ENCODE results near the gene TTPAL. TPM values are rescaled to one million over a fixed set of nuclear protein-coding genes. Genes with fewer than 3 reads are reported as not detected.

TTPAL gene
- total RNA-seq, 1 donor from 2014 or later = 3.1 TPM

GRCh38 chr20:44513871-44514270 lies 38.2 kb downstream of the TTPAL start:
- H3K4me3 ChIP-seq (ENCODE audit: low read length in 3 of 3) = no peak overlapping the region
- H3K27ac ChIP-seq (ENCODE audit: low read depth, low read length) = no peak overlapping the region
- H3K9me3 ChIP-seq (ENCODE audit: control insufficient read depth in 3 of 3, low read length in 3 of 3) = no peaks in the 10 kb centered on the region
- peaks cover 9 to 33% (median 21%) of the 10 kb centered on the region in 3 donors for H3K36me3 ChIP-seq (ENCODE audit: control insufficient read depth in 3 of 3, insufficient read depth in 3 of 3, low read length in 3 of 3)
- H3K9ac ChIP-seq (ENCODE audit: low read depth in 1 of 3, low read length in 3 of 3) = no peak overlapping the region
- no peaks in the 10 kb centered on the region for H3K27me3 ChIP-seq (ENCODE audit: control insufficient read depth in 3 of 3, insufficient read depth in 3 of 3, low read length in 3 of 3)
- peaks cover 12 to 17% (median 16%) of the 10 kb centered on the region in 3 donors for H3K4me1 ChIP-seq (ENCODE audit: control insufficient read depth in 3 of 3, insufficient read depth in 3 of 3, low read length in 3 of 3)

- Histone ChIP-seq H3K36me3 (ENCODE audit: control insufficient read depth in 3 of 3, insufficient read depth in 3 of 3, low read length in 3 of 3) (peaks cover 0 to 12% (median 6%) of the 10 kb centered on the region in 3 donors), H3K4me1 (ENCODE audit: control insufficient read depth in 3 of 3, insufficient read depth in 3 of 3, low read length in 3 of 3) (peaks cover 34 to 39% (median 38%) of the 10 kb centered on the region in 3 donors), H3K9ac (ENCODE audit: low read depth in 1 of 3, low read length in 3 of 3) (no peak overlapping the region), H3K4me3 (ENCODE audit: low read length in 3 of 3) (no peak overlapping the region), H3K9me3 (ENCODE audit: control insufficient read depth in 3 of 3, low read length in 3 of 3) (no peaks in the 10 kb centered on the region), H3K27me3 (ENCODE audit: control insufficient read depth in 3 of 3, insufficient read depth in 3 of 3, low read length in 3 of 3) (no peaks in the 10 kb centered on the region), H3K27ac (ENCODE audit: low read depth, low read length) (no peak overlapping the region)
These were observed 40.8 kb downstream of the TTPAL start for GRCh38 chr20:44516491-44516890.

GRCh38 chr20:44517454-44517853 lies 41.8 kb downstream of the TTPAL start:
- Histone ChIP-seq H3K36me3 (ENCODE audit: control insufficient read depth in 3 of 3, insufficient read depth in 3 of 3, low read length in 3 of 3) (peaks cover 3 to 7% (median 6%) of the 10 kb centered on the region in 3 donors), H3K27ac (ENCODE audit: low read depth, low read length) (no peak overlapping the region), H3K9me3 (ENCODE audit: control insufficient read depth in 3 of 3, low read length in 3 of 3) (no peaks in the 10 kb centered on the region), H3K9ac (ENCODE audit: low read depth in 1 of 3, low read length in 3 of 3) (no peak overlapping the region), H3K4me3 (ENCODE audit: low read length in 3 of 3) (no peak overlapping the region), H3K4me1 (ENCODE audit: control insufficient read depth in 3 of 3, insufficient read depth in 3 of 3, low read length in 3 of 3) (peaks cover 37 to 46% (median 38%) of the 10 kb centered on the region in 3 donors), H3K27me3 (ENCODE audit: control insufficient read depth in 3 of 3, insufficient read depth in 3 of 3, low read length in 3 of 3) (no peaks in the 10 kb centered on the region)

GRCh38 chr20:44518248-44518647 lies 42.6 kb downstream of the TTPAL start:
- peaks cover 3 to 7% (median 5%) of the 10 kb centered on the region in 3 donors for H3K36me3 ChIP-seq (ENCODE audit: control insufficient read depth in 3 of 3, insufficient read depth in 3 of 3, low read length in 3 of 3)
- no peak overlapping the region for H3K27ac ChIP-seq (ENCODE audit: low read depth, low read length)
- H3K27me3 ChIP-seq (ENCODE audit: control insufficient read depth in 3 of 3, insufficient read depth in 3 of 3, low read length in 3 of 3) = no peaks in the 10 kb centered on the region
- H3K9me3 ChIP-seq (ENCODE audit: control insufficient read depth in 3 of 3, low read length in 3 of 3) = no peaks in the 10 kb centered on the region
- H3K4me1 ChIP-seq (ENCODE audit: control insufficient read depth in 3 of 3, insufficient read depth in 3 of 3, low read length in 3 of 3) = peaks cover 37 to 46% (median 38%) of the 10 kb centered on the region in 3 donors
- H3K9ac ChIP-seq (ENCODE audit: low read depth in 1 of 3, low read length in 3 of 3) = no peak overlapping the region
- H3K4me3 ChIP-seq (ENCODE audit: low read length in 3 of 3) = no peak overlapping the region

- H3K9ac ChIP-seq (ENCODE audit: low read depth in 1 of 3, low read length in 3 of 3) = peak overlapping the region; percentile 99 to 100 (median 100)
- peaks cover 37 to 46% (median 38%) of the 10 kb centered on the region in 3 donors for H3K4me1 ChIP-seq (ENCODE audit: control insufficient read depth in 3 of 3, insufficient read depth in 3 of 3, low read length in 3 of 3)
- H3K27me3 ChIP-seq (ENCODE audit: control insufficient read depth in 3 of 3, insufficient read depth in 3 of 3, low read length in 3 of 3) = no peaks in the 10 kb centered on the region
- no peaks in the 10 kb centered on the region for H3K9me3 ChIP-seq (ENCODE audit: control insufficient read depth in 3 of 3, low read length in 3 of 3)
- H3K4me3 ChIP-seq (ENCODE audit: low read length in 3 of 3) = peak overlapping the region; percentile 98 to 99 (median 99)
- peaks cover 0 to 3% (median 3%) of the 10 kb centered on the region in 3 donors for H3K36me3 ChIP-seq (ENCODE audit: control insufficient read depth in 3 of 3, insufficient read depth in 3 of 3, low read length in 3 of 3)
- H3K27ac ChIP-seq (ENCODE audit: low read depth, low read length) = peak overlapping the region; percentile 99
These were observed 45.2 kb downstream of the TTPAL start for GRCh38 chr20:44520881-44521280.

- Histone ChIP-seq H3K9me3 (ENCODE audit: control insufficient read depth in 3 of 3, low read length in 3 of 3) (no peaks in the 10 kb centered on the region), H3K4me3 (ENCODE audit: low read length in 3 of 3) (peak within 1 kb of the TSS; percentile 98 to 99 (median 99))
These were observed 46.1 kb downstream of the TTPAL start, which contains the start of gene SERINC3 for GRCh38 chr20:44521484-44522481. Gene SERINC3 (minus strand): TSS chr20:44522070. CDS start chr20:44521951, 119 bp downstream.

GRCh38 chr20:44522841-44523240 lies 47.2 kb downstream of the TTPAL start:
- no peaks in the 10 kb centered on the region for H3K9me3 ChIP-seq (ENCODE audit: control insufficient read depth in 3 of 3, low read length in 3 of 3)
- no peak overlapping the region for H3K9ac ChIP-seq (ENCODE audit: low read depth in 1 of 3, low read length in 3 of 3)
- H3K27ac ChIP-seq (ENCODE audit: low read depth, low read length) = no peak overlapping the region
- H3K27me3 ChIP-seq (ENCODE audit: control insufficient read depth in 3 of 3, insufficient read depth in 3 of 3, low read length in 3 of 3) = no peaks in the 10 kb centered on the region
- H3K36me3 ChIP-seq (ENCODE audit: control insufficient read depth in 3 of 3, insufficient read depth in 3 of 3, low read length in 3 of 3) = peaks cover 0 to 3% (median 0%) of the 10 kb centered on the region in 3 donors
- peaks cover 24 to 32% (median 30%) of the 10 kb centered on the region in 3 donors for H3K4me1 ChIP-seq (ENCODE audit: control insufficient read depth in 3 of 3, insufficient read depth in 3 of 3, low read length in 3 of 3)
- H3K4me3 ChIP-seq (ENCODE audit: low read length in 3 of 3) = no peak overlapping the region

More at GRCh38 chr20:44521484-44522481, 46.1 kb downstream of the TTPAL start, which contains the start of gene SERINC3:
- Histone ChIP-seq H3K9ac (ENCODE audit: low read depth in 1 of 3, low read length in 3 of 3) (peak within 1 kb of the TSS; percentile 99 to 100 (median 100)), H3K4me1 (ENCODE audit: control insufficient read depth in 3 of 3, insufficient read depth in 3 of 3, low read length in 3 of 3) (peaks cover 32 to 41% (median 35%) of the 10 kb centered on the region in 3 donors), H3K27me3 (ENCODE audit: control insufficient read depth in 3 of 3, insufficient read depth in 3 of 3, low read length in 3 of 3) (no peaks in the 10 kb centered on the region), H3K36me3 (ENCODE audit: control insufficient read depth in 3 of 3, insufficient read depth in 3 of 3, low read length in 3 of 3) (peaks cover 0 to 3% (median 3%) of the 10 kb centered on the region in 3 donors), H3K27ac (ENCODE audit: low read depth, low read length) (peak within 1 kb of the TSS; percentile 99)

- Histone ChIP-seq H3K9me3 (ENCODE audit: control insufficient read depth in 3 of 3, low read length in 3 of 3) (no peaks in the 10 kb centered on the region), H3K27me3 (ENCODE audit: control insufficient read depth in 3 of 3, insufficient read depth in 3 of 3, low read length in 3 of 3) (no peaks in the 10 kb centered on the region), H3K27ac (ENCODE audit: low read depth, low read length) (no peak overlapping the region), H3K4me1 (ENCODE audit: control insufficient read depth in 3 of 3, insufficient read depth in 3 of 3, low read length in 3 of 3) (peaks cover 22 to 29% (median 25%) of the 10 kb centered on the region in 3 donors), H3K9ac (ENCODE audit: low read depth in 1 of 3, low read length in 3 of 3) (no peak overlapping the region), H3K4me3 (ENCODE audit: low read length in 3 of 3) (no peak overlapping the region), H3K36me3 (ENCODE audit: control insufficient read depth in 3 of 3, insufficient read depth in 3 of 3, low read length in 3 of 3) (peaks cover 0 to 3% (median 0%) of the 10 kb centered on the region in 3 donors)
These were observed 48.1 kb downstream of the TTPAL start for GRCh38 chr20:44523746-44524145.

GRCh38 chr20:44526129-44526528 lies 50.5 kb downstream of the TTPAL start:
- H3K9ac ChIP-seq (ENCODE audit: low read depth in 1 of 3, low read length in 3 of 3) = no peak overlapping the region
- peaks cover 3 to 11% (median 6%) of the 10 kb centered on the region in 3 donors for H3K4me1 ChIP-seq (ENCODE audit: control insufficient read depth in 3 of 3, insufficient read depth in 3 of 3, low read length in 3 of 3)
- no peaks in the 10 kb centered on the region for H3K27me3 ChIP-seq (ENCODE audit: control insufficient read depth in 3 of 3, insufficient read depth in 3 of 3, low read length in 3 of 3)
- peaks cover 0 to 3% (median 0%) of the 10 kb centered on the region in 3 donors for H3K36me3 ChIP-seq (ENCODE audit: control insufficient read depth in 3 of 3, insufficient read depth in 3 of 3, low read length in 3 of 3)
- no peak overlapping the region for H3K27ac ChIP-seq (ENCODE audit: low read depth, low read length)
- H3K4me3 ChIP-seq (ENCODE audit: low read length in 3 of 3) = no peak overlapping the region
- H3K9me3 ChIP-seq (ENCODE audit: control insufficient read depth in 3 of 3, low read length in 3 of 3) = no peaks in the 10 kb centered on the region

All from skeletal muscle tissue (tissue), 4 donors.